ENCODE data around the gene TTLL8. TPM values are rescaled to one million over a fixed set of nuclear protein-coding genes. Genes with fewer than 3 reads are reported as not detected.

Gene TTLL8
- total RNA-seq, 1 experiment from 2014 or later: not detected

DNA sequence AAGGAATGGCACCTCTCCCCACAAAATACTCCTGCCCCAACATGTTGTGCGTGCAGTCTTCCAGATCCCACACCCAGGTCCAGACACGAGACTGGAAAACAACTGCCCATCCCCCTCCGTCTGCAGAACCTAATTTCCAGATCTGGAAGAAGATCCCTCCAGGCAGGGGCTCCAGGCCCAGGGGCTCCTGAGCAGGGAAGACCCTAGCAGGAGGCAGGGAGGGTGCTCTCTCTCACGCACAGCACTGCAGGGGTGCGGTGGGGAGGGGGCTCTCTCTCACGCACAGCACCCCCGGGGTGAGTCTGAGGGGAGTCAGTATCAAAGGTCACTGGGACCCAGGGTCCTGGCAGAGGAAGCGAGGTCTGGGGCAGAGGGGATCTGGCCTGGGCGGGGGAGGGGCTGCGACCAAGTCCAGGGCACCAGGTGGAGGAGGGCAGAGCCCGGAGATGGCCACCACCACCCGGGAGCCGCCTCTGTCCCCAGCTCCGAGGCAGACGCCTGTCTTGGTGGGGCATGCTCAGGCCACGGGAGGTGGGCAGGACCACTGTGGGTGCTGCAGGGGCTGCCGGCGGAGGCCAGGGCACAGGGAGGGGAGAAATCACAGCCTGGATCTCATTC, 25.5 kb upstream of the TTLL8 start:
- DNase-seq (ENCODE audit: low spot score): no peak

DNA sequence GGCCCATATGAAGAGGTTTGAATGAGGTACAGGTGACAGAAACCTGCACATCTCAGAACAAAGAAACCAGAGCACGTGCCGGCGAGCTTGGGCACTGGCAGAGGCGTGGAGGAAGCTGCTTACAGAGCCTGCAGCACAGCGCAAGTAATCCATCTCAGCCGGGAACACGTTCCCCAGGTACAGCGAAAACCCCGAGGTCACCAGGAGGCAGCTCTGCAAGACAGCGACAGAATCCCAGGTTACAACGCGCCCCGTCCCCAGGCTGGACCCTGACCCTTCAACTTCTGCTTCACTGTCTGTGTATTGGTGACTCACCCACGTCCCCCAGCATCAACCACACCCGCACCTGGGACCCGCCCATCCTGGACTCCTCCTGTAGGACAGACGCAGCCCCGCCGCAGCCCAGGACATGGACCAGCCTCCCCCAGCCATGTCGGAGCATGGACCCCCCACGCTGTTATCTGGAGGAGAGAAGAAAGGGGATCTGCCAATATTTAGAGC, 24.9 kb upstream of the TTLL8 start:
- DNase-seq (ENCODE audit: low spot score): no peak

DNA sequence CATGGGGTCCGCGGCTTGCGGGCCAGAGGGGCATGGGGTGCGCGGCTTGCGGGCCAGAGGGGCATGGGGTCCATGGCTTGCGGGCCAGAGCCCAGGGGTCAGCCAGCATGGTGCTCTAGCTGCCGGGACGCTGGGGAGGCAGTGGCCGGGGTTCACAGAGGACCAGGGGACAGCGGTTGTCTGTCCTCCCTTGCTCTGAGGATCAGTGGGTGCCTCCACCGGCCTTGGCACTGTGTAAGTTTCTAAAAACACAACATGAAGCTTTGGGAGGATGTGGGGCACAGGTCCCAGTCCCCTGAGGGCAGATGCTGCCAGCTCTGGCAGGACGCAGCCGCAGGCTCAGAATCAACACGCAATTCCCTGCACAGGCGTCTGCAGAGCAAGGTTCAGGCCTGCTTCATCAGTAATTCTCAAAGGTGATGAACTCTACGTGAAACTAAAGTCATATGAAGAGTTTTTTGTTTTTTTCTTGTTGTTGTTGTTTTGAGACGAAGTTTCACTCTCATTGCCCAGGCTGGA, 24.2 kb upstream of the TTLL8 start:
- no peak for DNase-seq (ENCODE audit: low spot score)

DNA sequence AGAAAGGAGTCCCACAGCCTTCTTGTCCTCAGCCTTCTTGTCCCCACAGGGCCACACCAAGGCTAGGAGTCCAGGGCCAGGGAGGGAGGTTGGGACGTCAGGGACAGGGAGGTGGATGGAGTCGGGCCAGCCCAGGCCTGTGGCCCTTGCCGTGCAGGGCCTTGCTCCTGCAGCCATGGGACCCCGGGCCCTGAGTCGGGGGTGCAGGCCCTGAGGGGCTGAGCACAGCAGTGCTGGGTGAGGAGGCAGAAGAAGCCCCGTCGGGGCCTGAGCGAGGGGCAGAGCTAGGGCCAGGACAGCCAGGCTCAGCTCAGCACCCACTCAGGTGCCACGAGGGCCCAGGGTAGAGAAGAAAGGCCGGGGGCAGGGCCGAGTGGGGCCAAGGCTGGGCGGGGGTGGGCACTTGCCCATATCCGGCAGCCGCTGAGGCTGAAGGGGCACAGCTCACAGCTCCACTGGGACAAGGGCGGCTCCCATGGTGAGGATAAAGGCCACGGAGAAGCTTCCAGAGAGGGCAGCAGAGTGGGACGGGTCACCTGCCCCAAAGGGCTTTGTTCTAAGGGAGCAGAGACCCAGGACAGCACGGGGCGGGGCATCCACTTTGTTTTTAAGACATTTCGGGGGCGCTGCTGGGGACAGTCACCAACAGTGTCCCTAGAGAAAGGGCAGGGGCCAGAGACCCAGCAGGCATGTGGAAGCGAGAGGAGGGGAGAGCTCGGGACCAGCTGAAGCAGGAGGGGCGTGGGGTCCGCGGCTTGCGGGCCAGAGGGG, 23.5 kb upstream of the TTLL8 start:
- DNase-seq (ENCODE audit: low spot score): no peak

DNA sequence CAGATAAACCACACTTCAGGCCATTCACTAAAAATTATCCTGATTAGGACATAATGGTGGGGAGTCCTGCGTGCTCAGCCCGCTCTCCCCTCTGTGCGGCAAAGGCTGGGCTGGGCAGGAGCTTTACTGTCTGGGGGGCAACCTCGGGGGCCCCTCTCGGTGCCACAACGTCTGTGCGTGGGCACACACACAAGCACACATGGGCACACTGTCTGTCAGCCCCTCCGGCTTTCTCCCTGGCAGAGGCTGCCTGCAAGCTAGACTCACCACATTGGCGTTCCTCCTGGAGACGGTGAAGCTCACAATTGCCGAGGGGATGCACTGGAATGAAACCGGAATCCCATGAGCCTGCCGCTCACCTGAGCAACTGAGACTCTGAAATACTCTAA, 22.0 kb upstream of the TTLL8 start:
- no peak for DNase-seq (ENCODE audit: low spot score)

DNA sequence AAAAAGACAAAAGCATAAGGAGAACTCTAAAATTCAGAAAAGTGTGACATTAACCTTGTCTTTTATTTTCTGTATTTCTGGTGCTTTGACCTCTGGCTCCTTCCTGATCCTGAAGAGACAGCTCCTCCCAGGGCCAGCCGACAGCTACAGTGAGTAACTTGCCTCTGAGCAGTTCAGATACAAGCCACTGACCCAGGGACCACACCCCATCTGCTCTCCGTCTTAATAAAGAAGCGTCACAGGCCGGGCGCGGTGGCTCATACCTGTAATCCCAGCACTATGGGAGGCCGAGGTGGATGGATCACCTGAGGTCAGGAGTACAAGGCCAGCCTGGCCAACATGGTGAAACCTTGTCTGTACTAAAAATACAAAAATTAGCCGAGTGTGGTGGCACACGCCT, 20.7 kb upstream of the TTLL8 start:
- no peak for DNase-seq (ENCODE audit: low spot score)

DNA sequence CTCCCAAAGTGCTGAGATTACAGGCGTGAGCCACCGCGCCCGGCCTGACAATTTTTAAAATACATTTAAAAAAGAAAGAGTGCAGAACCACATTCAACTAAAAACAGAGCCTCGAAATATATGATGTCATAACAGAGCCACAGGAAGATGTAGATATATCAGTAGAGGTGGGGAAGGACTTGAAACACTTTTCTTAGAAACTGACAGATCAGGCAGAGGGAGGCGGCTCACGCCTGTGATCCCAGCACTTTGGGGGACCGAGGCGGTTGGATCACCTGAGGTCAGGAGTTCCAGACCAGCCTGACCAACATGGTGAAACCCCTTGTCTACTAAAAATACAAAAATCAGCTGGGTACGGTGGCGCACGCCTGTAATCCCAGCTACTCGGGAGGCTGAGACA, 20.1 kb upstream of the TTLL8 start:
- no peak for DNase-seq (ENCODE audit: low spot score)

DNA sequence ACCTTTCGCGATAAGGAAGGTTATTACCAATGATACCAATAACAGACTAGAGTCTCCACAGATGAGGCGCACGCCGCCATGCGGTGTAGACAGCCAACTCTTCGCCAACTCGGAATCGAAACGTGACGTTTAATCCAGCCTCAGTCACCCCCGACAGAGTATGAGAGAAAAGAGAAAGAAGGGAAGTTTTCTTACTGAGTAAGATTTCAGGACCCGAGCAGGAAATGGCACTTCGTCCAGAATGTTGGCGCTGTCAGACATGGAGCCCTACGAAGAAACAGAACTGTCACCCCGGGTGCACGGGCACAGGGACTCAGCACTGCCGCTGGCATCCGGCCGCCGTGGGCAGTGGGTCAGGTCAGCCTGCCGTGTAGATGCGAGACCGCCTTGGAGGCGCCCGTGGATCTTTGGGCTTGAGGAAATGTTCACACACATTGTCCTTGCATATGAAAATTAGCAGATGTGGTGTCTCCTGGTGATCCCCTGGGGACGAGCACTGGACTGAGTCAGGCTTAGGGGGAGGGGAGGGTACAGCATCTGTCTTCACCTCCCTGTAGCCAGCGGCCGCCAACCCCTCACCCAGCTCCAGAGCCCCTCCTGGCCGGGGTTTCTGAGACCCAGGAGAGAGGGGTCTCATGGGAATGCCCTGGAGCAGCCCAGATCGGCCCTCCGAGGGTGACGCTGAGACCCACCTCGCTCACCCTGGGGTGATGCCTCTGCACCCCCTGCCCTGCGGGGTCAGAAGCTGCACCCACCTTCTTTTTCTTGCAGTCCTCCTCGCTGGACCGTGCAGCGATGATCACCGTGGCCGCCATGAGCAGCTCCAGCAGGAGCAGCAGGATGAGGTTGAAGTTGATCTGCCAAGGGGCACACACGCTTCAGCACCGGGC, 18.8 kb upstream of the TTLL8 start:
- no peak for DNase-seq (ENCODE audit: low spot score)

DNA sequence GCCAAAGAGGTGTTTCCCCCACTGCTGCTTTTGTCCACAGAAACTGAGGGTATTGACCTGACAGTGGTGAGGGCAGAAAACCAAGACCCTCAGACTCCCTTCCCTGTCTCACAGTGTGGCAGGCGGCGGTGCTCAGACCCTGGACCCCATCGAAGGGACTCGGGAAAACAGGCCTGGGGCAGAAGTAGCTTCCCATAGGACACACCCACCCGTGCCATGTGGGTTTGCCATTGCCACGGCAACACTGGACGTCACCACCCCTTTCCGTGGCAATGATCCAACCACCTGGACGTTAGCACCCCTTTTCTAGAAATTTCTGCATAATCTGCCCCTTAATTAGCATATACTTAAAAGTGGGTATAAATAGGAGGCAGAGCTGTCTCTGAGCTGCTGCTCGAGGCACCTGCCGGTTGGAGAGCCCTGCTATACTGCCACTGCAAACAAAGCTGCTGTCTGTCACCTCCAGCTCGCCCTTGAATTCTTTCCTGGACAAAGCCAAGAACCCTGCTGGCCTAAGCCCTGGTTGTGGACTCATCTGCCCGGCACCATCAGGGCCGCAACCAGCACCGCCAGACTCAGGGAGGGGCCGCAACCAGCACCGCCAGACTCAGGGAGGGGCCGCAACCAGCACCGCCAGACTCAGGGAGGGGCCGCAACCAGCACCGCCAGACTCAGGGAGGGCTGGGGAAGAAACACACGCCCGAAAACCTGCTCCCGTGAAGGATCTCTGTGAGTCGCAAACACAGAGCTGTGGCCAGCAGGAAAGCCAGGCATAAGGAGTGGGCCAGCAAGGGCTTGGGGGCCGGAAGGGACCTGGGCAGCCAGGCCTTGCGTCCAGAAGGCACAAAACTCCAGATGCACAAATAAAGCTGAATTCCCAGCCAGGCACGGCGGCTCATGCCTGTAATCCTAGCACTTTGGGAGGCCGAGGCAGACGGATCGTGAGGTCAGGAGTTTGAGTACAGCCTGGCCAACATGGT, 16.7 kb upstream of the TTLL8 start:
- DNase-seq (ENCODE audit: low spot score): peak; percentile 17

DNA sequence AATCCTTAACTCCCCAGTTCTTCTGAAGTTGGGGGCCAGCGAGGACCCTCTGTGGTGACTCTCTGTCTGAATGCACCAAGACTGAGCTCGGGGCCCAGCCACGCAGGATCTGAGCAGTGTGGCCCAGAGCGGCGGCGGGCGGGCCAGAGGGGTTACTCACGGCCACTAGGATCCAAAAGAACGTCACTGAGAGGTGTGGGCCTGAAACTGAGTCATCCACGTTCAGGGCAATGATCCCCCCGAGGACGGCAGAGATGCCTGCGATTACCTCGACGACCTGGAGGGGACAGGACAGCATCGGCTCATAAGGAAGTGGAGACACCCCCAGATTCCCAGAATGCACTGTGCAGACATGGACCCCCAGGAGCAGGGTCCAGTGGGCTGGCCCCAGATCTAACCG, 16.0 kb upstream of the TTLL8 start:
- no peak for DNase-seq (ENCODE audit: low spot score)

DNA sequence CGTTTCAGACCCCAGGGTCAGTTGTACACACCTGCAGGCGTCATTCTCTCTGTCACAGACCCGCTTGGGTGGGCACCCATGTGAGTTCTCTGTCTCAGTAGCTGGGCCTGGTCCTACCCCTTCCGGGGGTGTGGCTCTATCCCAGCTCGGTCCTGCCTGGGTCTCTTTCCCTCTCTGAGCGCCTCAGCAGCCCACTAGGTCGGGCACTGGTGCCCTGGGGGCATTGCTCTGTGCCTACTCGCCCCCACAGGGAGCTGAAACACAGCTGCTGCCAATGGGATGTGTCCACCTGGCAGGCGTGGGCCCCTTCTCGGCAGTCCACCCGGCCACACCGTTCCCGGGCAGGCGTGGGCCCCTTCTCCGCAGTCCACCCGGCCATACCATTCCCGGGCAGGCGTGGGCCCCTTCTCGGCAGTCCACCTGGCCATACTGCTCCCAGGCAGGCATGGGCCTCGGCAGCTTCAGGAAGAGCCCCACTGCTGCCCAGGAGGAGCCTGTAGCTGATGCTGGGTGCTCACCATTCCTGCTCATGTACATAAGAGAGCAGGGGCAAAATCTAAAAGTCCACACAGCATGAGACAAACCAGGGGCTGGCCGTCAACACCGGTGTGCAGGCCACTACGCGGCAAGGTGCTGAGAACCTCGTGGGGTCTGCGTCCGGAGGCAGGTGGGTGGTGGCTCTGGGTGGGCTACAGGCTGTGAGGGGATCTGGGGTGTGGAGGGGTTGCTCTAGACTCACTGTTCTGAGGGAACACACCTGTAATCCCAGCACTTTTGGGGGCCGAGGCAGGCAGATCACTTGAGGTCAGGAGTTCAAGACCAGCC, 14.8 kb upstream of the TTLL8 start:
- DNase-seq (ENCODE audit: low spot score): no peak

DNA sequence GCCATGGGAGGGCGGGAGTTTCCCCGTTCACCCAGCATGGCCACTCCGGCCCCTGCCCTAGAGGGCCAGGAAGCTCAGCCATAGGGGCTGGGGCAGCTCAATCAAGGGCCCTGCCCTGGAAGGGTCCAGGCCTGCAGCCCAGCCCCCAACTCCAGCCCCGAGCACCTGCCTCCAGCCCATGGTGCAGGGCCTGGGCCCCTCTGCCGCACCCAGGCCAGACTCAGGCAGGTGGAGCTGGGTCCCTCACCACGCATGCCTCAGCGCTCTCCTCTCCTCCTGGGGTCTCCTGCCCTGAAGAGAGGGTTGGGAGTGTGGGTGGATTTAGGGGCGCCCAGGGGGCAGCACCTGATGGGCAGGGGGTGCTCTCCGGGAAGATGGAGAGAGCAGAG, 14.1 kb upstream of the TTLL8 start:
- DNase-seq (ENCODE audit: low spot score): no peak

DNA sequence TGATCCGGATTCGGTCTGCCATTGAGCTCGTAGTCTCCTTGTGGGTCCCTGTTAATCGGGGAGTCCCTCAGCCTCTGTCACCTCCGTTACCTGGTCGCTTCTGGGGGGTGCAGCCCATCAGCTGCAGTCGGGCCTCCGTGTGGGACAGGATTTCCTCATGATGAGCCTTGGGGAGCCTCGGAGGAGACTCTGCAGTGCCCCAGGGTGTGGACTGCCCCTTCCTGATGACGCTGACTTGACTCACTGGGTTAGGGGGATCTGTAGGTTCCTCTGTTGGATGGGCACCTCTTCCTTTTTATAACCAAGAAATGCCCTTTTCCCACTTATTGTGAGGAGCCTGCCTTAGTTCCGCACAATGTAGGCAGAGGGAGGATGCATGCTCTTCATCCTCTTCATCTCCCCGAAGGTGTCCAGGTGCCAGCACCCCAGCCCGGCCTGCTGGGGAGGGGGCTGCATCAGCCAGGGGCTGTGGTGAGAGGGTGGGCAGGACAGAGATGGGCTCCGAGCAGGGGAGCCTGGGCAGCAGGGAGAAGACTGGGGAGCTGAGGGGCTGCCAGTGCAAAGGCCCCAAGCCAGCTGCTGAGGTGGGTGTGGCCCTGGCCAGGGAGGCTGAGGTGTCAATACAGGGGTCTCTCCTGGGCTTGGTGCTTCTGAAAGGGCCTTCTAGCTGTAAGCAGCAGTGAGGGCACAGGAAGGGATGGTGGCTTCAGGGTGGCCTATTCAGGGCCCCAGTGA, 13.5 kb upstream of the TTLL8 start:
- no peak for DNase-seq (ENCODE audit: low spot score)

DNA sequence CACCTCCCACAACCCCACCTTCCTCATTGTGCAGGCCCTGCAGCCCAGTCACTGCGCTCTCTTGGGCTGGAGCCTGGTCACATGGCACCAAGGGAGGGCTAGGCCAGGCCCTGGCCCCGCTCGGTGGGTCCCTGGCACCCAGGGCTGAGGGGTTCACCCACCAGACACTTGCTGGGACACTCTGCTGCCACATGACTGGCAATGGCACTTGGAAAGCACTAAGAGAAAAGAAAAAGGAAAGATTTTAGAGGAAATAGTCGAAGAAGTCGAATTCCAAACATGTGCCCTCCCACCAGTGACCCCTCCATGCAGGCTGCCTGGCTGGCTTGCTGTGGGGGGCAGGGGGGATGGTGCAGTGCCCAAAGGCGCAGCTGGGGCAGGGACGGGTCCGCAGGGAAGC, 12.3 kb upstream of the TTLL8 start:
- DNase-seq (ENCODE audit: low spot score): no peak

DNA sequence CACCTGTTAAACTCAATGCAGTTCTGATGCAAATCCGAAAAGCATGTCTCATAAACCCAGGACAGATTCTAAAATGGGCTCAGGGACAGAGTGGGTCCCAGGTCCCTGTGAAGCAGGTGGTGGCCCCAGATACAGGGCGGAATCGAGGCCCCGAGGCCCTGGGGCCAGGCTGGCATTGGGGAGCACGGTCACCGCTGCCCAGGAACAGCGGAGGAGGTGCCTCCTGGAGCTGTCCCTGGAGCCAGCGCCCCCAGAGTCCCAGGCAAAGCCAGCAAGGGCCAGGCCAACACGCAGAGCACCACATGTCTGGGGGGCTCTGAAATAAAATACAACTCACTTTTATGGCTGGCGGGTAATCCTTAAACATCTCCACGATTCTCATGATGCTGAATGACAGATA, 10.0 kb upstream of the TTLL8 start:
- DNase-seq (ENCODE audit: low spot score): no peak

DNA sequence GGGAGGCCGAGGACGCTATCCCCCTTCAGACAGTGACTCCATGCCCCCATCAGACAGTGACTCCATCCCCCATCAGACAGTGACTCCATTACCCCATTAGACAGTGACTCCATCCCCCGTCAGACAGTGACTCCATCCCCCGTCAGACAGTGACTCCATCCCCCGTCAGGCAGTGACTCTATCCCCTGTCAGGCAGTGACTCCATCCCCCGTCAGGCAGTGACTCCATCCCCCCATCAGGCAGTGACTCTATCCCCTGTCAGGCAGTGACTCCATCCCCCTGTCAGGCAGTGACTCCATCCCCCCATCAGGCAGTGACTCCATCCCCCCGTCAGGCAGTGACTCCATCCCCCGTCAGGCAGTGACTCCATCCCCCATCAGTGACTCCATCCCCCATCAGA, 9.1 kb upstream of the TTLL8 start:
- DNase-seq (ENCODE audit: low spot score): no peak

DNA sequence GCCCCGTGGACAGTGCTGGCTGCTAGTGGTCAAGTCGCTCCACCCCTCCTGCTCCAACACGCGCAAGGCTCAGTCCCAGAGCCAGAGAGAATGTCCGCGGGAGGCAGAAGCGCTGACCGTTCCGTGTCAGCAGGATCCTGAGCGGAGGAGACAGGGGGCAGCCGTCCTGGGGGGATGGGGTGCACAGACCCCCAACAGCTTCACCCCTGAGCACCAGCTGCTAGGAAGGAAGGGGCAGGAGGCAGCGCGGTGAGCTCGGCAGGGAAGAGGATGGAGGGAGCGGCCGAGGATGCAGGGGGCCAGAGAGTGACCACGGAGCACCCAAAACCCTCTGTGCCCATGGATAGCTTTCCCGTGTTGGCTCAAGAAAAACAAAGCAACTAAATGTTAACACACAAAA, 6.4 kb upstream of the TTLL8 start:
- DNase-seq (ENCODE audit: low spot score): no peak

DNA sequence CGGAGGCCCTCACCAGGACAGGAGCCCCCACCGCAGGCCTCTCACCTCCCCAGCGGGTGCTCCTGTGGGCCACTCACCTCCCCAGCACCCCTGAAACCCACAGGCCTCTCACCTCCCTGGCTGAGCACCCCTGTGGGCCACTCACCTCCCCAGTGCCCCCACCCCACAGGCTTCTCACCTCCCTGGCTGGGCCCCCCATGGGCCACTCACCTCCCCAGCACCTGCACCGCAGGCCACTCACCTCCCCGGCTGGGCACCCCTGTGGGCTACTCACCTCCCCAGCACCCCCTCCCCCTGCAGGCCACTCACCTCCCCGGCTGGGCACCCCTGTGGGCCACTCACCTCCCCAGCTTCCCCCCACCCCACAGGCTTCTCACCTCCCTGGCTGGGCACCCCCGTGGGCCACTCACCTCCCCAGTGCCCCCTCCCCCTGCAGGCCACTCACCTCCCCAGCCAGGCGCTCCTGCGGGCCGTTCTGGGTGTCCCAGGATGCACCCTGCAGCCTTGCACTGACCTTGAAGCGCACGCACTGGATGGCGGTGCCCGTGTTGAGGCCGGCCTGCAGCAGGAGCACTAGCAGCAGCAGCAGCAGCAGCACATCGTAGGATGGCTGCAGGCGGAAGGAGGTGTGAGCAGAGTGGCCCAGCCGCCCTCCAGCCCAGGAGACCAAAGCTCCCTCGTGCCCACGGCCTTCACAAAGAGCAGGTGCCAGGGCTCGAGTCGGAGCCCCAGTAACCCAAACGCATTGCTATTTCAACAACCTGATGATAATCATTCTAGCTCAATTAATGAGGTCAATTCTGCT, 5.7 kb upstream of the TTLL8 start:
- DNase-seq (ENCODE audit: low spot score): no peak

All from HT-29 (cell line).